Epithelial cell of esophagus (primary cell): Measurements from ENCODE around the gene ALG1.
A peak's percentile ranks its signal among the peaks of the same experiment; 100 is the strongest.

ENCODE experiments used
- DNase-seq: peaks from one replicate; pipeline ENCODE4 v3.0.0; 2010; ENCODE audit warnings: low read depth
- H3K4me3 ChIP-seq: 2 replicates; pipeline ENCODE4 v1.5.1; 2011; ENCODE audit warnings: mild to moderate bottlenecking, low read length, control low read depth
- CTCF ChIP-seq: IDR thresholded peaks from 2 replicates; pipeline ENCODE4 v1.5.1; 2011; ENCODE audit warnings: low read depth, mild to moderate bottlenecking, low read length, control low read depth, inconsistent platforms; ENCODE audit not compliant: insufficient read depth; ENCODE audit errors: missing control alignments

The ALG1 gene

GRCh38 chr16:5027575-5028235, 43.9 kb upstream of the ALG1 start:
- no peak for TF ChIP-seq CTCF
- no peak overlapping the region for H3K4me3 ChIP-seq
- DNase-seq: no peak

GRCh38 chr16:5028950-5029475, 42.6 kb upstream of the ALG1 start:
- no peak overlapping the region for H3K4me3 ChIP-seq
- DNase-seq: no peak
- no peak for TF ChIP-seq CTCF

GRCh38 chr16:5030251-5030870, 41.3 kb upstream of the ALG1 start:
- no peak for TF ChIP-seq CTCF
- no peak for DNase-seq
- H3K4me3 ChIP-seq: no peak overlapping the region

- H3K4me3 ChIP-seq: no peak overlapping the region
- DNase-seq: no peak
- no peak for TF ChIP-seq CTCF
These were observed 40.0 kb upstream of the ALG1 start for GRCh38 chr16:5031601-5032000.

GRCh38 chr16:5032748-5033167, 38.9 kb upstream of the ALG1 start:
- DNase-seq: peak; percentile 18
- H3K4me3 ChIP-seq: peak overlapping the region; percentile 65
- no peak for TF ChIP-seq CTCF

- H3K4me3 ChIP-seq: peak within 1 kb of the TSS; percentile 65
- DNase-seq: peak; percentile 86
- TF ChIP-seq CTCF: no peak
These were observed 38.1 kb upstream of the ALG1 start, which contains the start of gene NAGPA for GRCh38 chr16:5033256-5034166. Gene NAGPA, minus strand, starts transcription at chr16:5033935. Its CDS starts 21 bp downstream, at chr16:5033914.
